ENCODE results near the gene ZNF800.

- TF ChIP-seq POLR2A (IDR thresholded peaks at IDR 0.05) = no peak
- TF ChIP-seq CTCF (IDR thresholded peaks at IDR 0.05) = no peak
- TF ChIP-seq POLR2AphosphoS5 (IDR thresholded peaks at IDR 0.05; ENCODE audit: insufficient read depth in 1 of 2, low read depth in 1 of 2) = no peak
Observed at GRCh38 chr7:127419196-127419595, 26.7 kb upstream of the ZNF800 start.

All from vagina (tissue), 2 donors.